Lower leg skin (tissue), 4 donors: Measurements from ENCODE around the gene SLC3A2. TPM values are rescaled to one million over a fixed set of nuclear protein-coding genes. Genes with fewer than 3 reads are reported as not detected.

ENCODE experiments used
- DNase-seq, 2 donors: peaks; one replicate each; pipeline ENCODE4 v3.0.0-alpha.2; 2019; ENCODE audit warnings: low spot score in 2 of 2
- H3K4me3 ChIP-seq: fragments of 200-600 bp; sonication (generic); 2 replicates; pipeline ENCODE4 v1.5.1; 2017; ENCODE audit warnings: mild to moderate bottlenecking, low read depth; ENCODE audit not compliant: poor library complexity, severe bottlenecking
- CTCF ChIP-seq, 3 donors: fragments of 450-650 bp; IDR thresholded peaks; one replicate each; pipeline ENCODE4 v1.5.1; 2016; ENCODE audit warnings: antibody characterized with exemption in 3 of 3, mild to moderate bottlenecking in 3 of 3, moderate library complexity in 2 of 3
- POLR2A ChIP-seq, 2 donors: fragments of 450-650 bp; IDR thresholded peaks; one replicate each; pipeline ENCODE4 v1.6.1; 2016 to 2017; ENCODE audit warnings: antibody characterized with exemption in 2 of 2, mild to moderate bottlenecking in 1 of 2, moderate library complexity in 1 of 2
- WGBS, 2 donors: methylation state at CpG; one replicate each; pipeline ENCODE4 v1.1.5; 2018; 5-methylcytosine and 5-hydroxymethylcytosine counted together
- intact Hi-C: fragments of 100-400 bp; cut with DNase I; formaldehyde crosslinking; loops from one replicate; pipeline ENCODE4 v1.15.0; 2023; ENCODE audit warnings: low total_unique reads
- total RNA-seq, 4 donors: library from RNA; depleted of rRNA; stranded (reverse); fragments of >200 nt; gene quantifications; one replicate each; pipeline ENCODE4 v1.1.0, GENCODE V29; 2016

SLC3A2 gene
- total RNA-seq, 4 donors from 2014 or later, result 175 to 190 (median 187) TPM

GRCh38 chr11:62883673-62884072 is 3.0 kb downstream of the SLC3A2 start:
- no peak overlapping the region for H3K4me3 ChIP-seq
- intact Hi-C loops, result no loop called here
- DNase-seq, result no peak
- TF ChIP-seq CTCF (IDR thresholded peaks at IDR 0.05) (no peak), POLR2A (IDR thresholded peaks at IDR 0.05) (no peak)
- 54 to 63% methylated on average over 3 of the region's 3 CpGs for WGBS, 2 donors

GRCh38 chr11:62885137-62885750 is 4.5 kb downstream of the SLC3A2 start:
- intact Hi-C loops, result no loop called here
- no peak overlapping the region for H3K4me3 ChIP-seq
- no peak for DNase-seq
- TF ChIP-seq CTCF (IDR thresholded peaks at IDR 0.05) (no peak), POLR2A (IDR thresholded peaks at IDR 0.05) (no peak)
- WGBS, 2 donors, result 82 to 91% methylated on average over 11 of the region's 11 CpGs

DNA sequence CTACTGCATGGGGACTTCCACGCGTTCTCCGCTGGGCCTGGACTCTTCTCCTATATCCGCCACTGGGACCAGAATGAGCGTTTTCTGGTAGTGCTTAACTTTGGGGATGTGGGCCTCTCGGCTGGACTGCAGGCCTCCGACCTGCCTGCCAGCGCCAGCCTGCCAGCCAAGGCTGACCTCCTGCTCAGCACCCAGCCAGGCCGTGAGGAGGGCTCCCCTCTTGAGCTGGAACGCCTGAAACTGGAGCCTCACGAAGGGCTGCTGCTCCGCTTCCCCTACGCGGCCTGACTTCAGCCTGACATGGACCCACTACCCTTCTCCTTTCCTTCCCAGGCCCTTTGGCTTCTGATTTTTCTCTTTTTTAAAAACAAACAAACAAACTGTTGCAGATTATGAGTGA is 7.7 kb downstream of the SLC3A2 start:
- no peak overlapping the region for H3K4me3 ChIP-seq
- intact Hi-C loops, result no loop called here
- TF ChIP-seq CTCF (IDR thresholded peaks at IDR 0.05), result no peak
- TF ChIP-seq POLR2A (IDR thresholded peaks at IDR 0.05), result no peak
- no peak for DNase-seq
- WGBS, 2 donors, result 92% methylated on average over 13 to 14 of the region's 14 CpGs

DNA sequence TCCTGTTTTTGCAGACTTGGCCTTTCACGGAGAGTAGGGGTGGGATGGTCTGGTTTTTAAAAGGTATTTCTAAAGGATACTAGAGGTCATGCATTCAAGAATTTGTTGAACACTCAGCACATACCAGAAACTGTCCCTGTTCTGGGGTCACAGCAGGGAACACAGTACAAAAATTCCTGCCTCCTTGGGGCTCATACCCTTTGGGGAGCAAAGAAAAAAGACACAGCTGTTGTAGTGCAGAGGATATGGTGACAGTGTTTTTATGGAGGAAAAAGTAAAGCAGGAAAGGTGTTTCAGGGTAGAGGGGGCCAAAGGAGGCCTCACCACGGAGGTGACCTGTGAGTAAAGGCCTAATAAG is 8.4 kb downstream of the SLC3A2 start:
- no peak overlapping the region for H3K4me3 ChIP-seq
- 61 to 64% methylated on average over 2 of the region's 2 CpGs for WGBS, 2 donors
- no peak for DNase-seq
- intact Hi-C loops, result no loop called here
- TF ChIP-seq POLR2A (IDR thresholded peaks at IDR 0.05) (no peak), CTCF (IDR thresholded peaks at IDR 0.05) (no peak)

DNA sequence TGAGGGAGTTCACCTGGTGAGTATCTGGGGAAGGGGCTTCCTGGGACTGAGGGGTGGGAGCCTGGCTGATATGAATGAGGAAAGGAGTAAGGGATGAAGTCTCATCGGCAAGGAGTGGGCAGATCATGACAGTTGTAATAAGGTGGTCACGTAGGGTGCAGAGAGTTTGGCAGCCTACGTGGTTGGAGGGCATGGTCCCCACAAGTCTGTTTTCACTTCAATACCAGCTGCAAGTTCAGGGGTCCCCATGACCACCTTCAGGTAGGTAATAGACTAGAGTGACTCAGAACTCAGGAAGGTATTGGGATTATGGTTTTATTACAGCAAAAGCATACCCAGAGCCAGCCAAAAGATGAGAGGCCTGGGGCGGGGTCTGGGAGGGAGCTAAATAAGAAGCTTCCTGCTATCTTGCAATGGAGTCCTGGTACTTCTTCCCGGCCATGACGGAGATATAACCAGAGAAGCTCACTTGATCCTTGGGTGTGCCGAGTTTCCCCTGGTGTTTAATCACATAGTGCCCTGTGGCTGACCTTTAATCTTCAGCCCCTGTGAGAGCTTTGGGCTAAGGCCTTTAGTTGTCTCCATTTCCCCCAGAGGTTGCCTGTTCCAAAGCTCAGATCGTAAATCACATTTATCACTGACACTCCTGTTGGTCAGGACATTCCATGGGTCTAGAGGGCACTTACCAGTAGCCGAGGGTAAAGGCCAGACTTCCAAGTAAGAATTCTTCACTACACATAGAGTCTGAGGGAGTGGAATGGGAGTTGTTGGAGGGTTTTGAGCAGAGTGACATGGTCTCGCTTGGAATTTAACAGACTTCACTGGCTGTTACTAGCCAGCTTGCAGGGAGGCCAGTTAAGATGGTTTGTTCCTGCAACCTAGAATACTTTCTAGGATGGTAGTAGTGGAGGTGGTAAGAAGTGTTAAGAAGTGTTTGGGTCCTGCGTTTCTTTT is 9.1 kb downstream of the SLC3A2 start:
- H3K4me3 ChIP-seq, result no peak overlapping the region
- WGBS, 2 donors, result 68 to 72% methylated on average over 11 of the region's 11 CpGs
- DNase-seq, result no peak
- intact Hi-C loops, result no loop called here
- TF ChIP-seq CTCF (IDR thresholded peaks at IDR 0.05) (no peak), POLR2A (IDR thresholded peaks at IDR 0.05) (no peak)
